ENCODE measurements around the gene TTC16. TPM values are rescaled to one million over a fixed set of nuclear protein-coding genes. Genes with fewer than 3 reads are reported as not detected.

TTC16 gene
- total RNA-seq, 1 experiment from 2014 or later: not detected

- TF ChIP-seq STAT6 (CRISPR knock-in tag; conservative IDR thresholded peaks at IDR 0.05; ENCODE audit: low read depth) (0 out of 2 replicates have a peak, but pooled peaks have one; percentile 18), ELF4 (CRISPR knock-in tag; IDR thresholded peaks at IDR 0.05; ENCODE audit: low read depth) (no peak), SOX15 (CRISPR knock-in tag; IDR thresholded peaks at IDR 0.05) (no peak), JAZF1 (CRISPR knock-in tag; IDR thresholded peaks at IDR 0.05) (no peak), AR (CRISPR knock-in tag; IDR thresholded peaks at IDR 0.05) (no peak), ZNF317 (CRISPR knock-in tag; IDR thresholded peaks at IDR 0.05; ENCODE audit: borderline replicate concordance, low read depth) (no peak), CREB1 (CRISPR knock-in tag; IDR thresholded peaks at IDR 0.05) (no peak), NFYB (CRISPR knock-in tag; conservative IDR thresholded peaks at IDR 0.05; ENCODE audit: low read depth) (peak; percentile 62; the same call in 1 of the 2 replicates), TCF7 (CRISPR knock-in tag; IDR thresholded peaks at IDR 0.05; ENCODE audit: low read depth) (no peak), ZBTB21 (CRISPR knock-in tag; IDR thresholded peaks at IDR 0.05; ENCODE audit: borderline replicate concordance) (no peak), ATF1 (CRISPR knock-in tag; IDR thresholded peaks at IDR 0.05) (no peak), MAX (CRISPR knock-in tag; IDR thresholded peaks at IDR 0.05) (peak; percentile 53), FOXK1 (CRISPR knock-in tag; IDR thresholded peaks at IDR 0.05) (no peak), ESRRA (CRISPR knock-in tag; IDR thresholded peaks at IDR 0.05; ENCODE audit: borderline replicate concordance) (no peak), ZNF423 (CRISPR knock-in tag; IDR thresholded peaks at IDR 0.05) (0 out of 2 replicates have a peak, but pooled peaks have one; percentile 17), CREM (CRISPR knock-in tag; IDR thresholded peaks at IDR 0.05) (no peak), NR2C2 (CRISPR knock-in tag; IDR thresholded peaks at IDR 0.05) (no peak), GTF2I (CRISPR knock-in tag; conservative IDR thresholded peaks at IDR 0.05) (no peak), ERG (CRISPR knock-in tag; IDR thresholded peaks at IDR 0.05) (no peak), TP53 (CRISPR knock-in tag; IDR thresholded peaks at IDR 0.05) (no peak), TEAD1 (CRISPR knock-in tag; IDR thresholded peaks at IDR 0.05) (no peak), ZNF416 (CRISPR knock-in tag; IDR thresholded peaks at IDR 0.05) (no peak)
These were observed 38.5 kb downstream of the TTC16 start (continued) for GRCh38 chr9:127754099-127755060.
